Esophagus muscularis mucosa (tissue), 4 donors: ENCODE measurements around the gene ZNF33B.

Source experiments
- CTCF ChIP-seq, 3 experiments: fragments of 200-600 bp in 2 of 3; fragments of 450-650 bp in 1 of 3; sonication (generic) in 2 of 3; IDR thresholded peaks; one replicate each; pipeline ENCODE4 v1.5.1; 2017 to 2019; ENCODE audit warnings: antibody characterized with exemption in 3 of 3, mild to moderate bottlenecking in 2 of 3, moderate library complexity in 1 of 3
- EP300 ChIP-seq: sonication (generic); formaldehyde crosslinking; IDR thresholded peaks from one replicate; pipeline ENCODE4 v1.6.1; 2017; ENCODE audit warnings: antibody characterized with exemption
- POLR2A ChIP-seq: fragments of 450-650 bp; IDR thresholded peaks from one replicate; pipeline ENCODE4 v1.6.1; 2017; ENCODE audit warnings: antibody characterized with exemption, moderate library complexity, mild to moderate bottlenecking, low read depth

- TF ChIP-seq EP300 (no peak), CTCF (IDR thresholded peaks at IDR 0.05) (no peak), POLR2A (no peak)
Observed at GRCh38 chr10:42650374-42650773, 12.0 kb upstream of the ZNF33B start.
